ENCODE results near the gene NBAS.

NBAS gene

GRCh38 chr2:15481000-15481399 lies 80.1 kb downstream of the NBAS start:
- no peak for DNase-seq (ENCODE audit: low read depth, low spot score)
- in situ Hi-C loops (cut with HindIII; ENCODE audit: low sequenced_read_pairs) = no loop called here
- TF ChIP-seq CTCF (IDR thresholded peaks at IDR 0.05; ENCODE audit: low read depth, low read length) = no peak
- no peak overlapping the region for H3K4me3 ChIP-seq (ENCODE audit: low read depth, low read length)

GRCh38 chr2:15480552-15480951 lies 80.6 kb downstream of the NBAS start:
- no peak for DNase-seq (ENCODE audit: low read depth, low spot score)
- TF ChIP-seq CTCF (IDR thresholded peaks at IDR 0.05; ENCODE audit: low read depth, low read length) = no peak
- in situ Hi-C loops (cut with HindIII; ENCODE audit: low sequenced_read_pairs) = no loop called here

GRCh38 chr2:15472876-15473275 lies 88.3 kb downstream of the NBAS start:
- in situ Hi-C loops (cut with HindIII; ENCODE audit: low sequenced_read_pairs) = no loop called here
- TF ChIP-seq CTCF (IDR thresholded peaks at IDR 0.05; ENCODE audit: low read depth, low read length) = no peak
- no peak overlapping the region for H3K4me3 ChIP-seq (ENCODE audit: low read depth, low read length)
- DNase-seq (ENCODE audit: low read depth, low spot score) = no peak

More at GRCh38 chr2:15480552-15480951, 80.6 kb downstream of the NBAS start:
- H3K4me3 ChIP-seq (ENCODE audit: low read depth, low read length) = no peak overlapping the region

GRCh38 chr2:15472133-15472532 lies 89.0 kb downstream of the NBAS start:
- no peak for DNase-seq (ENCODE audit: low read depth, low spot score)
- no peak for TF ChIP-seq CTCF (IDR thresholded peaks at IDR 0.05; ENCODE audit: low read depth, low read length)
- H3K4me3 ChIP-seq (ENCODE audit: low read depth, low read length) = no peak overlapping the region
- in situ Hi-C loops (cut with HindIII; ENCODE audit: low sequenced_read_pairs) = no loop called here

- no peak for DNase-seq (ENCODE audit: low read depth, low spot score)
- no peak for TF ChIP-seq CTCF (IDR thresholded peaks at IDR 0.05; ENCODE audit: low read depth, low read length)
- no peak overlapping the region for H3K4me3 ChIP-seq (ENCODE audit: low read depth, low read length)
- in situ Hi-C loops (cut with HindIII; ENCODE audit: low sequenced_read_pairs) = no loop called here
Measured at GRCh38 chr2:15471606-15472005, 89.5 kb downstream of the NBAS start.

- no peak for TF ChIP-seq CTCF (IDR thresholded peaks at IDR 0.05; ENCODE audit: low read depth, low read length)
- no peak overlapping the region for H3K4me3 ChIP-seq (ENCODE audit: low read depth, low read length)
- in situ Hi-C loops (cut with HindIII; ENCODE audit: low sequenced_read_pairs) = no loop called here
- DNase-seq (ENCODE audit: low read depth, low spot score) = no peak
Measured at GRCh38 chr2:15460112-15460620, 101.0 kb downstream of the NBAS start.

GRCh38 chr2:15458277-15458676 lies 102.9 kb downstream of the NBAS start:
- in situ Hi-C loops (cut with HindIII; ENCODE audit: low sequenced_read_pairs) = no loop called here
- no peak overlapping the region for H3K4me3 ChIP-seq (ENCODE audit: low read depth, low read length)
- DNase-seq (ENCODE audit: low read depth, low spot score) = no peak
- no peak for TF ChIP-seq CTCF (IDR thresholded peaks at IDR 0.05; ENCODE audit: low read depth, low read length)
